Heart left ventricle (tissue), 13 donors: ENCODE measurements around the gene BIRC2.

Experiments used
- POLR2A ChIP-seq, 2 donors: fragments of 450-650 bp; IDR thresholded peaks; one replicate each; pipeline ENCODE4 v1.6.1; 2017; ENCODE audit warnings: antibody characterized with exemption in 2 of 2, mild to moderate bottlenecking in 2 of 2, moderate library complexity in 2 of 2
- TF ChIP-seq, protein P1 (sequence below), 12 donors: fragments of 200-600 bp; sonication (generic) in 4 of 12; IDR thresholded peaks; one replicate each; pipeline versions ENCODE4 v1.5.0 to v1.8.0; 2018 to 2022; ENCODE audit warnings: antibody characterized with exemption in 12 of 12, mild to moderate bottlenecking in 5 of 12
- donor health status: ischemic (EF 13 %, LVEDD 7.1; RV severe dilation, severe dysfunction).
- donor health status: DM: no; HTN: yes; CAD: no.
- donor health status: DM: no; HTN: no; CAD: no.
- donor health status: ischemic (EF 25% LVEDD 6.9; RV normal size, moderate dysfunction).
- donor health status: ischemic (EF 25% LVEDD 5.7; RV mildly dilated, moderate dysfunction).
- donor health status: ischemic (EF 35%, LVEDD 5.7; RV mildly dilated, moderate dysfunction).
- donor health status: nonischemic (EF 11% LVEDD 7.7; RV severe dilation, severe dysfunction).
- donor health status: DM: yes; HTN: yes; CAD: no.
- donor health status: PGD.
- donor health status: ischemic (EF 29% LVEDD 5.4; RV normal size, mild dysfunction).
- donor health status: nonischemic (EF 23%, LVEDD 6.1; RV moderate dilation, normal function).

DNA sequence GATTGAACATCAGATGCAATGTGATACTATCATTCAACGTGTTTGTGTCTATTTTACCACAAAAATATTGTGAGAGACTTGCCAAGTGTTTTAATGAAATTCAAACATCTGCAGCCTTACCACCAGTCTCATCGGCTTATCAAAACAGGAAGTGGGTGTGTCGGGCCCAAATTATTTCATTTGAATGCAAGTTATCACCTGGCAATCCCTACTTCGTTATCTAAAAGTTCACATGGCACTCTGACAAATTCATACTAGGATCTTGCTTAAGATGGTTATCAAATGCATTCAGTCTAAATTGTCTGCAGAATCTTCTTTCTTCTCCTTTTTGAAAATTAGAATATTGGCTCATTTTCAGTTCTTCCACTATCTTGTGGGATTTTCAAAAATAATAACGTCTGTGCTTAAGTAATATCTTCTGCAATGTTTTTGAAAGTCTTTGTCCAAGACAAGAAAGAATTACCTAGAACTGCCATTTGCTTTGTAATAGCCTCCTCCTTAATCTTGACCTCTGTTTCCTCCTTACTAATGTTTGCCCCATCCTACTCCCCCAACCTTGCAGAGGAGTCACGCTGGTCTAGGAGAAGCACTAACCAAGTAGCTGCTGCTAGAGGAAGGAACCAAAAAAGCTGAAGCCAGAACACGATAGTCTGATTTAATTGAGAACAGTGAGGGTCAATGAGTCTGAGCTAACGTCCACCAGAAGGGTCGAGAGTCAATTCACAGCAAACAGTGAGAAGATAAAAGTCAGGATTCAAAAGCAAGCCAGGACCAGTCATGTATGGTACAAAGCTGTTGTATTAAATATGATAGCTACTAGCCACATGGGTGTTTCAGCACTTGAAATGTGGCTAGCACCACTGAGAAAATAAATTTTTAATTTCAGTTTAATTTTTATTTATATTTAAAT, 39.9 kb upstream of the BIRC2 start:
- TF ChIP-seq, protein P1, sequence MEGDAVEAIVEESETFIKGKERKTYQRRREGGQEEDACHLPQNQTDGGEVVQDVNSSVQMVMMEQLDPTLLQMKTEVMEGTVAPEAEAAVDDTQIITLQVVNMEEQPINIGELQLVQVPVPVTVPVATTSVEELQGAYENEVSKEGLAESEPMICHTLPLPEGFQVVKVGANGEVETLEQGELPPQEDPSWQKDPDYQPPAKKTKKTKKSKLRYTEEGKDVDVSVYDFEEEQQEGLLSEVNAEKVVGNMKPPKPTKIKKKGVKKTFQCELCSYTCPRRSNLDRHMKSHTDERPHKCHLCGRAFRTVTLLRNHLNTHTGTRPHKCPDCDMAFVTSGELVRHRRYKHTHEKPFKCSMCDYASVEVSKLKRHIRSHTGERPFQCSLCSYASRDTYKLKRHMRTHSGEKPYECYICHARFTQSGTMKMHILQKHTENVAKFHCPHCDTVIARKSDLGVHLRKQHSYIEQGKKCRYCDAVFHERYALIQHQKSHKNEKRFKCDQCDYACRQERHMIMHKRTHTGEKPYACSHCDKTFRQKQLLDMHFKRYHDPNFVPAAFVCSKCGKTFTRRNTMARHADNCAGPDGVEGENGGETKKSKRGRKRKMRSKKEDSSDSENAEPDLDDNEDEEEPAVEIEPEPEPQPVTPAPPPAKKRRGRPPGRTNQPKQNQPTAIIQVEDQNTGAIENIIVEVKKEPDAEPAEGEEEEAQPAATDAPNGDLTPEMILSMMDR (IDR thresholded peaks at IDR 0.05) = no peak
- TF ChIP-seq POLR2A (IDR thresholded peaks at IDR 0.05) = no peak
